22Rv1 (cell line): ENCODE data around the gene BAHCC1.

Experiments used
- H3K27ac ChIP-seq: fragments of 450-650 bp; 2 replicates; pipeline ENCODE4 v1.5.1; 2017
- CTCF ChIP-seq: fragments of 450-650 bp; IDR thresholded peaks from 2 replicates; pipeline ENCODE4 v1.5.1; 2017; ENCODE audit warnings: mild to moderate bottlenecking
- ZFX ChIP-seq: fragments of 450-650 bp; IDR thresholded peaks from 2 replicates; pipeline ENCODE4 v1.6.1; 2017; ENCODE audit warnings: antibody characterized with exemption, borderline replicate concordance

The BAHCC1 gene

GRCh38 chr17:81443269-81443668 is 48.0 kb downstream of the BAHCC1 start:
- no peak for TF ChIP-seq CTCF
- TF ChIP-seq ZFX = no peak

GRCh38 chr17:81444610-81445339 is 49.5 kb downstream of the BAHCC1 start:
- no peak overlapping the region for H3K27ac ChIP-seq
- TF ChIP-seq CTCF = no peak
- TF ChIP-seq ZFX = no peak

More at GRCh38 chr17:81443269-81443668, 48.0 kb downstream of the BAHCC1 start:
- H3K27ac ChIP-seq = no peak overlapping the region

GRCh38 chr17:81445642-81446503 is 50.6 kb downstream of the BAHCC1 start:
- no peak for TF ChIP-seq ZFX
- no peak for TF ChIP-seq CTCF
- no peak overlapping the region for H3K27ac ChIP-seq

GRCh38 chr17:81447331-81447933 is 52.2 kb downstream of the BAHCC1 start:
- TF ChIP-seq ZFX (no peak), CTCF (no peak)
- no peak overlapping the region for H3K27ac ChIP-seq

- TF ChIP-seq CTCF (no peak), ZFX (no peak)
- no peak overlapping the region for H3K27ac ChIP-seq
These were observed 53.2 kb downstream of the BAHCC1 start for GRCh38 chr17:81448442-81448841.

- no peak overlapping the region for H3K27ac ChIP-seq
- TF ChIP-seq CTCF (no peak), ZFX (no peak)
These were observed 53.7 kb downstream of the BAHCC1 start for GRCh38 chr17:81448950-81449349.
